HG03558 (cell line): ENCODE data around the gene FAR2.
A peak's percentile ranks its signal among the peaks of the same experiment; 100 is the strongest.
"Not testable (repeated sequence)": the region's sequence is repeated elsewhere in the genome, so short reads cannot be mapped to it uniquely, and the experiment has no call there.

Source experiments
- ATAC-seq: cut with Tn5 transposase; IDR thresholded peaks from one replicate; pipeline ENCODE4 v1.9.1; 2021; ENCODE audit warnings: moderate number of reproducible peaks; ENCODE audit not compliant: unreplicated experiment; ENCODE audit errors: extremely low read depth

The FAR2 gene

DNA sequence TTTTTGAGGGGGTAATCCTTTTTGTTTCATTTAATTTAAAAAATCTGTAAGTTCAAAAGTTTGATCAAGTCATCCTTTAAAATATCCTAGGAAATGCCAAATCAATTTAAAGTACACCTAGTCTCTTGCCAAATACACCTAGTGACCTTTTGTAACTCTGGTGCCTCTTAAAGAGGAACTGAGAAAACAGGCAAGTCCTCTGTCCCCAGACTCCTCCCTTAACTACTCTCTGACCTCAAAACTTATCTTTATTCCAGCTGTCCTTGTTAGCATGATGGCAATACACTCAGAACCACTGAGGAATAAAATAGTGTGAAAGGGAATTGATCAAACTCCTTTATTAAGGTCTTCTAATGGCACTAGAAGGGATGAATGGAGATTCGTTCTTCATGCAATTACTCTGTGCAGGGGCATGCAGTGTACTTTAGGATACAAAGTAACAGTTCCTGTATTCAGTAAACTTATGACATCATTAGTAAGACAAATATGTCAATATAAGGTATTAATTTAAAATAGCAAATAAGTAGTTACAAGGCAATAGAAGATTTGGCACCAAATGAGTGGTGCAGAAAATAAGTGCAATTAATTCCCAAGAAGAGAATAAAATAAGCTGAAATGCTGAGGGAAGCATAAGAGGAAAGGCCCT lies 3.3 kb downstream of the FAR2 start:
- peak; percentile 81 for ATAC-seq

- ATAC-seq = no peak
These were observed 4.0 kb downstream of the FAR2 start for GRCh38 chr12:29152981-29153630.

DNA sequence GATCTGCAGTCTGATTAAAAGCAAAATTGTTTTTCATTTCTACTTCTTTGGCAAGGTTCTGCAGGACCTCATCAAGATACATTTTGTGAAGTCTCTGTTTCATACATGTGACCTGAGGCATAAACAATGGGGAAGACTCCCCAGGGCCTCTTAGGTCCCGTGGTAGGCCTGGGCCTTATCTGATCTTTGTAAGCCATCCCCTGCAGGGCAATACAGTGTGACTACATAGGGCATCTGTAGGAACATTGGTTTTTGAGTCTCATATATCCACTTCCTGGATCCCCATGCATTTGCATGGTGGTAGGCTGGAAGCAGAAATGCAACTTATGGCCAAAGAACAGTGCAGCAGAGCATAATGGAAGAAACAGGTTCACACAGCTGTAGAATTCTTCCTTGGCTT lies 6.0 kb downstream of the FAR2 start:
- peak; percentile 31 for ATAC-seq

DNA sequence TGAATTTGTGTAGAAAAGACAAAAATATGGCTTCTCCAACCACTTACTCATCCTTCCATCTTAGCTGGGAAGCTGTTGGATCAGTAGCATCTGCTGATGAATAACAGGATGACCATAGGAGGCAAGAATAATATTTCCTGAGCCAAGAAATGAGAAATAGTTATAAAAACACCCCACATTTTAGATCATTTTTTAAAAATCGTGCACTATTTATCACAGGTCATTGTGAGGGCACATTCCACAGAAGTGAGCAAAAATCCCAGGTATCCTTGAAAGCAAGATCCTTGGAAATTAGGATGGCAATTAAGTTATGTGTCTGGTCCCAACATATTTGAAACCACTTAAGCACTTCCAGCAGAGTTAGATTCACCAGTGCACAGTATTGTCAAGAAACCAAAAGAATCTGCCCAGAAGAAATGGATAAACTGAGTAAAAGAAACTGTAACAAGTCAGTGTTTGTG lies 8.4 kb downstream of the FAR2 start:
- ATAC-seq = no peak

GRCh38 chr12:29158115-29158763 lies 9.2 kb downstream of the FAR2 start:
- ATAC-seq = no peak

GRCh38 chr12:29159661-29160060 lies 10.6 kb downstream of the FAR2 start:
- no peak for ATAC-seq

- no peak for ATAC-seq
These were observed 11.2 kb downstream of the FAR2 start for GRCh38 chr12:29160230-29160629.

DNA sequence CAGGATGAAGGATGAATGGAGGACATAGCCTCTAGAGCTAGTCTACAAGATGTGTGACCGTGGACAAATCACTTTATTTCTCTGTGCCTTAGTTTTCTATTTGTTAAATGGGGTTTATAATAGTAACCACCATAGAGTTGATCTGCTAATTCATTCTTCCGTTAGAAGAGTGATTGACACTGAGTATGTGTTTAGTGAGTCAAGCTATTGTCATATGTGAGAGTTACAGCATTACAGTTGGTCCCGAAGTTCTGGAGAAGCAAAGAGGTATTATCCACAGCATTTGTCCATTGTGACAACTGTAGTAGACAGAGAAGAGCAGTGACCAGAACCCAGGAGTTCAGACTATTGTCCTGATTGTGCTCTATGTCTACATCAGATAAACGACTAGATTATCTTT lies 14.1 kb downstream of the FAR2 start:
- no peak for ATAC-seq

DNA sequence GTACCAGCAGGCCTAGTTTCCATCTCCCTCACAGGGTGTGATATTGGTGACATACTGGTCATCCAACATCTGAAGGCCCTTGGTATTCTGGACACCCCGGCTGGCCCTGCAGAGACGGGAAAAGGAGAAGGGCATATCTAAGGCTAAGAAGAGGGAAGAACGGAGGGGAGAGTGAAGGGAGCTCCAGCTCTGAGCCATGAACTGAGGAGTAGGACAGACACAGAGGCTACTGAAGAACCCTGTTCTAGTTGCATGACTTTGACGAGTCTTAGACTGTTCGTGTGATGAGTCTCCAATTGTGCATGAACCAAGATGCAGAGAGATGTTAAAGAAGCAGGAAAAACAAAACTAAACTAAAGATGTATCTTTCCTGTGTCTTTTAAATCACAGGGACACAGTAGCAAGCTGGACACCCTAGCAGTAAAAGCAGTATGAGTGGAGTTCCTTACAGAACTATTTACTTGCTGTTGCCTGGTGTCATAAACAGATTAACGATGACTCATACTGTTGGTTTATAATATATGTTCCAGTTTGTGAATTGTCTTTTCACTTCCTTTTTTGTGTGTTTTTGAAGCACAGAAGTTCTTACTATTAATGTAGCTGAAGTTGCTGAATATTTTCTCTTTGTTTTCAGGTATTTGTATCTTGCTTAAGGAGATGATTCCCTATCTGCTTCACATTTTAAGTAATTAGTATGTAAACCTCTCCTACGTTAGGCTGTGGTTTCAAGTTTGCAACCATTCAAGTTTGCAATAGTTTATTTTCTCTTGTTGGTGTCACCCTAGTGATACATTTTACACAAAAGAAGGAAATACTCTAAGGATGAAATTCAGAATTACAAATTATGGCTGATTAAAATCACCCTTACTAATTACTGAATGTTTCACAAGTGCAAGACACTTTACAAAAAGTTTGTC lies 15.7 kb downstream of the FAR2 start:
- peak; percentile 100 for ATAC-seq

- ATAC-seq = no peak
These were observed 18.4 kb downstream of the FAR2 start for GRCh38 chr12:29167445-29167844.

DNA sequence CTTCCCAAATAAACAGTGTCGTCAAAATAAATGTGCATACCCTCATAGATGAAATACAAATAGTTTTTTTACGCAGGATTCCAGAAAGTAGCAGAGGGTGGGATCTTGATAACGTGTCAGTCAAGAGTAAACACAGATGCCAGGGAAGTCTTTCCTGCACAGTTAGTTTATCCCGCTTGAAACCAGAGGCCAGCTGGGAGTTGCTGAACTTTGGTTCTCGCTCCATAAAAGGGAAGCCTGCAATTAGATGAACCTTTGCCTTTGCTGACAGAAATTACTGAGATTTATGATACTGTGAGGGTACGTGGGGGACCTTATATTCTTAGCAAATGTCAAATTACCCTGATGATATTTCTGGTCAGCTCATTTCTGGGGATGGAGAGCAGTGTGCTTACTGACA lies 18.9 kb downstream of the FAR2 start:
- ATAC-seq = no peak

DNA sequence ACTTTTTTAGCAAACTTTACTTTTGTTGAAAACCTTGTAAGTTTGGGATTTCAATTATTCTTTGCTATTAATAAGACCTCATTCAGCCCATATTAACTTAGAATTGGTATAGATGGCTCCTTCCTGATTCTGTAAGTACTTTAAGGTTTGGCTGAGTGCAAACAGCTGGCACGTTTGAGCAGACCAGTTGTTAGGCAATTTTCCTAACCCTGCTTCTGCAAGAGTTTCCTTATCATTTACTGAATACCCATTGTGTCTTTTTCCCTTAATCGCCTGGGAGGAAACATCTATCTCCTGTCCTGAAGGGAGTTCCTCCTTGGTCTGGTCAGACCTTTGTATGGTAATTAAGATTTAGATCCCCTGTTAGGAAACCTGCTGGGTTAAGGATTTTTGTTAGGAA lies 20.9 kb downstream of the FAR2 start:
- not testable (repeated sequence) for ATAC-seq

- not testable (repeated sequence) for ATAC-seq
These were observed 21.5 kb downstream of the FAR2 start for GRCh38 chr12:29170478-29171084.

DNA sequence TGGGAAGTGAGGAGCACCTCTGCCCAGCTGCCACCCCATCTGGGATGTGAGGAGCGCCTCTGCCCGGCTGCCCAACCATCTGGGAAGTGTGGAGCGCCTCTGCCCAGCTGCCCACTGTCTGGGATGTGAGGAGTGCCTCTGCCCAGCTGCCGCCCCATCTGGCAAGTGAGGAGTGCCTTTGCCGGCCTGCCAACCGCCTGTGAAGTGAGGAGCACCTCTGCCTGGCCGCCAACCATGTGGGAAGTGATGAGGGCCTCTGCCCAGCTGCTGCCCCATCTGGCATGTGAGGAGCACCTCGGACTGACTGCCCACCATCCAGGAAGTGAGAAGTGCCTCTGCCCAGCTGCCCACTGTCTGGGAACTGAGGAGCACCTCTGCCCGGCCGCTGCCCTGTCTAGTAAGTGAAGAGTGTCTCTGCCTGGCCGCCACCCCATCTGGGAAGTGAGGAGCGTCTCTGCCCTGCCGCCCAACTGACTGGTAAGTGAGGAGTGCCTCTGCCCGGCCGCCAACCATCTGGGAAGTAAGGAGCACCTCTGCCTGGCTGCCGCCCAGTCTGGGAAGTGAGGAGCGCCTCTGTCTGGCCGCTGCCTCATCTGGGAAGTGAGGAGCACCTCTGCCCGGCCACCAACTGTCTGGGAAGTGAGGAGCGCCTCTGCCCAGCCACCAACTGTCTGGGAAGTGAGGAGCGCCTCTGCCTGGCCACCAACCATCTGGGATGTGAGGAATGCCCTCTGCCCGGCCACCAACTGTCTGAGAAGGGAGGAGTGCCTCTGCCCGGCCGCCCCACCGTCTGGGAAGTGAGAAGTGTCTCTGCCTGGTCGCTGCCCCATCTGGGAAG lies 22.6 kb downstream of the FAR2 start:
- ATAC-seq = no peak

DNA sequence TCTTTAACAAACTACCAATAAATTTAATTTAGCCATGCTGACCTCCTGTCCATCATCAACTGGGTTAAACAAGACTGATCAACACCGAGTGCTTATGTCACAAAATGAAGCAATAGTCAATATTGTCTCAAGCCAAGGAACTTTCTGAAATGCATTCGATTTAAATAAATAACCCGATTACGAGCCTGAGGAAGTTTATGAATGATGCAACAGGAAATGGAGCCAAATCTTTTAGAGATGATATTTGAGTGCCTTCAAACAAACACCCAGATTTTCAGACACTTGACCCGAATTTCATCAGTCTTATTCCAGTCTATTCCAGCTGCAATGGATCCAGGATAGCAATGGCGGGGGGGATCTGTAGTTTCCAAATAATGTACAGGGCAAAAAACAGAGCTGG lies 27.9 kb downstream of the FAR2 start:
- no peak for ATAC-seq

DNA sequence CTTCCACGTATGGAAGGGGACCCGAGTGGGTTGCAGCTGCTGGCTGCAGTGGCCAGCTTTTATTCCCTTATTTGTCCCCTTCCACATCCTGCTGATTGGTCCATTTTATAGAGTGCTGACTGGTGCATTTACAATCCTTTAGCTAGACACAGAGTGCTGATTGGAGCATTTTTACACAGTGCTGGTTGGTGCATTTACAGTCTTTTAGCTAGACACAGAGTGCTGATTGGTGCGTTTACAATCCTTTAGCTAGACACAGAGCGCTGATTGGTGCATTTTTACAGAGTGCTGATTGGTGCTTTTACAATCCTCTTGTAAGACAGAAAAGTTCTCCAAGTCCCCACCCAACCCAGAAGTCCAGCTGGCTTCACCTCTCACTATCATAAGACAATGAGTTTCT lies 33.2 kb downstream of the FAR2 start:
- not testable (repeated sequence) for ATAC-seq

DNA sequence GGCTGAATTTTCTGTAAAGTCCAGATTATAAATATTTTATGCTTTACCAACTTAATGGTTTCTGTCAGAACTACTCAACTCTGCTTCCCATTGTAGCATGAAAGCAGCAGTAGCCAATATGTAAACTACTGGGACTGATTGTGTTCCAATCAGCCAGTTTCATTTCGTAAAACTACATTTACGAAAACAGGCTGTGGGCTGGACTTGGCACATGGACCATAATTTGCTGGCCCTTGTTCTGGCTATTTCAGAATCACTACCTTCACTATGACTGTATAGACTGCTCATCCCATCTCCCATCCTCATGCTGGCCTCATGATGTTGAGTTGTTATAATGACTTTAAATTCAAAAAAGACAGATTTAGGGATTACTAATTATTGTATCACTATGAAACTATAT lies 38.7 kb downstream of the FAR2 start:
- no peak for ATAC-seq

GRCh38 chr12:29191267-29191850 lies 42.3 kb downstream of the FAR2 start:
- no peak for ATAC-seq

DNA sequence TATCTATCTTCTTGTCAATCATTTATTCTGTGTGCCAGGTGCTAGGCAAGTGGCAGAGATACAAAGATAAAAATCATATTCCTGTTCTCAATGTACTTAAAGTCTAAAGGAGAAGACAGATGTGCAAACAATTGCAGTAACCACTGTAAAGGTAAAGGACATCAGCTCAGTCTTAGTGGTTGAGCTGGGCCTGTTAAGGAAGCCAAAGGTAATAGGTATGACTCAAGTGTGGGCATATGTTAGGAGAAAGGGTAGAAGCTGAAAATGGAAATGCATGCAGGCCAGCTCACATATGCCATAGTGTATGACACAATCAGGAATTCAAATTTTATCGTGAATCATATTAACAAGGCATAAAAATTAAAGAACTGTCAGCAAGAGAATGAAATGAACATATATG lies 49.8 kb downstream of the FAR2 start:
- ATAC-seq = no peak
